IMR-90 (cell line): Measurements from ENCODE around the gene LUC7L. TPM values are rescaled to one million over a fixed set of nuclear protein-coding genes. Genes with fewer than 3 reads are reported as not detected.

Source experiments
- ATAC-seq: fragments of 200-7000 bp; cut with Tn5 transposase; 2 replicates; pipeline ENCODE4 v1.9.1; 2020; ENCODE audit warnings: low read depth, mild to moderate bottlenecking, moderate library complexity
- BruUV-seq: library from RNA; stranded (reverse); fragments of 400-500 nt; replicated peaks from 2 replicates; lab custom pipeline; 2021; lab: Mats Ljungman, UMichigan
- CTCF ChIA-PET: fragments of 300-600 bp; formaldehyde crosslinking; extraction: SDS; loops from one replicate; lab custom pipeline; 2021; ENCODE audit warnings: antibody characterized with exemption; lab: Yijun Ruan, JAX
- POLR2A ChIA-PET: fragments of 300-600 bp; sonication (Branson Sonifier 250); formaldehyde crosslinking; loops from one replicate; lab custom pipeline; 2022; ENCODE audit warnings: antibody characterized with exemption; ENCODE audit not compliant: unreplicated experiment; lab: Charles Lee
- DNase-seq: peaks from one replicate; pipeline ENCODE4 v3.0.0; 2013
- H2AFZ ChIP-seq: replicated peaks from 2 replicates; pipeline ENCODE3; 2013; ENCODE audit warnings: low read length, mild to moderate bottlenecking; ENCODE audit not compliant: poor library complexity
- H2AK5ac ChIP-seq: 2 replicates; pipeline ENCODE4 v1.6.1; 2013; ENCODE audit warnings: low read depth, low read length, inconsistent platforms
- H2AK9ac ChIP-seq: replicated peaks from 2 replicates; pipeline ENCODE3; 2013; ENCODE audit warnings: mild to moderate bottlenecking, low read depth, low read length, moderate library complexity; ENCODE audit not compliant: poor library complexity
- H2BK120ac ChIP-seq: 2 replicates; pipeline ENCODE4 v1.6.1; 2013; ENCODE audit warnings: low read depth, low read length, inconsistent platforms
- H2BK15ac ChIP-seq: 3 replicates; pipeline ENCODE4 v1.6.1; 2013; ENCODE audit warnings: low read depth, low read length, inconsistent platforms
- H2BK20ac ChIP-seq: 2 replicates; pipeline ENCODE4 v1.6.1; 2013; ENCODE audit warnings: low read depth, mild to moderate bottlenecking, inconsistent platforms, low read length, moderate library complexity
- H2BK5ac ChIP-seq: 2 replicates; pipeline ENCODE4 v1.6.1; 2013; ENCODE audit warnings: mild to moderate bottlenecking, low read depth, low read length, inconsistent platforms; ENCODE audit not compliant: poor library complexity, severe bottlenecking
- H3K14ac ChIP-seq: replicated peaks from 2 replicates; pipeline ENCODE4 v1.6.1; 2013; ENCODE audit warnings: low read depth, low read length, inconsistent platforms
- H3K18ac ChIP-seq: 2 replicates; pipeline ENCODE4 v1.6.1; 2013; ENCODE audit warnings: low read depth, low read length, control low read depth
- H3K23ac ChIP-seq: 2 replicates; pipeline ENCODE4 v1.6.1; 2013; ENCODE audit warnings: low read depth, low read length, inconsistent platforms
- H3K27ac ChIP-seq: 2 replicates; pipeline ENCODE4 v1.5.1; 2013; ENCODE audit warnings: mild to moderate bottlenecking, control low read depth, low read length; ENCODE audit not compliant: insufficient read depth
- H3K27me3 ChIP-seq: 2 replicates; pipeline ENCODE4 v1.6.1; 2013; ENCODE audit warnings: low read length; ENCODE audit not compliant: control insufficient read depth, insufficient read depth
- H3K36me3 ChIP-seq: 2 replicates; pipeline ENCODE4 v1.6.1; 2013; ENCODE audit warnings: low read length, mixed read lengths; ENCODE audit not compliant: control insufficient read depth, insufficient read depth
- H3K4ac ChIP-seq: 2 replicates; pipeline ENCODE4 v1.6.1; 2013; ENCODE audit warnings: low read depth, low read length, inconsistent platforms
- H3K4me1 ChIP-seq: 2 replicates; pipeline ENCODE4 v1.6.1; 2013; ENCODE audit warnings: low read length, mixed read lengths; ENCODE audit not compliant: control insufficient read depth, insufficient read depth
- H3K4me2 ChIP-seq: 2 replicates; pipeline ENCODE4 v1.6.1; 2013; ENCODE audit warnings: low read depth, mild to moderate bottlenecking, control low read depth, low read length, moderate library complexity
- H3K4me3 ChIP-seq: 2 replicates; pipeline ENCODE4 v1.5.1; 2013; ENCODE audit warnings: low read depth, mild to moderate bottlenecking, control low read depth, low read length, moderate library complexity; ENCODE audit not compliant: insufficient read depth
- H3K56ac ChIP-seq: 2 replicates; pipeline ENCODE4 v1.6.1; 2013; ENCODE audit warnings: low read length, inconsistent platforms; ENCODE audit not compliant: insufficient read depth; ENCODE audit errors: extremely low read depth
- H3K79me1 ChIP-seq, 2 experiments: 2 replicates each; pipeline ENCODE4 v1.6.1; 2013; ENCODE audit warnings: low read length in 2 of 2, inconsistent platforms in 1 of 2, low read depth in 1 of 2
- H3K9ac ChIP-seq: 2 replicates; pipeline ENCODE4 v1.6.1; 2013; ENCODE audit warnings: low read depth, low read length, control low read depth
- H3K9me1 ChIP-seq: 2 replicates; pipeline ENCODE4 v1.6.1; 2013; ENCODE audit warnings: low read length, inconsistent platforms; ENCODE audit not compliant: insufficient read depth
- H3K9me3 ChIP-seq: 2 replicates; pipeline ENCODE4 v1.6.1; 2013; ENCODE audit warnings: low read length; ENCODE audit not compliant: control insufficient read depth, insufficient read depth
- H4K20me1 ChIP-seq: 2 replicates; pipeline ENCODE4 v1.6.1; 2013; ENCODE audit warnings: low read length, inconsistent platforms; ENCODE audit not compliant: insufficient read depth
- H4K5ac ChIP-seq: 2 replicates; pipeline ENCODE4 v1.6.1; 2013; ENCODE audit warnings: mild to moderate bottlenecking, low read depth, low read length, control low read depth
- H4K8ac ChIP-seq, 2 experiments: 2 replicates each; pipeline ENCODE4 v1.6.1; 2013; ENCODE audit warnings: low read depth in 2 of 2, low read length in 2 of 2, control low read depth in 1 of 2, inconsistent platforms in 1 of 2
- H4K91ac ChIP-seq: 2 replicates; pipeline ENCODE4 v1.6.1; 2013; ENCODE audit warnings: low read depth, low read length, inconsistent platforms; ENCODE audit not compliant: insufficient read depth
- BHLHE40 ChIP-seq: fragments of 150-350 bp; IDR thresholded peaks from 2 replicates; pipeline ENCODE4 v1.6.1; 2016; ENCODE audit warnings: mild to moderate bottlenecking, low read depth, low read length
- CEBPB ChIP-seq: IDR thresholded peaks from 2 replicates; pipeline ENCODE4 v1.6.1; 2012; ENCODE audit warnings: low read depth, low read length, improper control_type of control experiment
- CHD1 ChIP-seq: IDR thresholded peaks from 2 replicates; pipeline ENCODE4 v1.6.1; 2012; ENCODE audit warnings: low read depth, low read length, improper control_type of control experiment
- FOS ChIP-seq: fragments of 150-350 bp; IDR thresholded peaks from 2 replicates; pipeline ENCODE4 v1.6.1; 2016; ENCODE audit warnings: low read depth, low read length
- MAFK ChIP-seq: IDR thresholded peaks from 2 replicates; pipeline ENCODE4 v1.6.1; 2012; ENCODE audit warnings: low read depth, low read length, improper control_type of control experiment
- MAZ ChIP-seq: IDR thresholded peaks from 2 replicates; pipeline ENCODE4 v1.6.1; 2012; ENCODE audit warnings: low read depth, mild to moderate bottlenecking, low read length, improper control_type of control experiment, moderate library complexity, borderline replicate concordance
- MXI1 ChIP-seq: IDR thresholded peaks from 2 replicates; pipeline ENCODE4 v1.6.1; 2012; ENCODE audit warnings: low read depth, mild to moderate bottlenecking, low read length, moderate library complexity, borderline replicate concordance
- NFE2L2 ChIP-seq: fragments of 150-350 bp; IDR thresholded peaks from 2 replicates; pipeline ENCODE4 v1.6.1; 2016; ENCODE audit warnings: low read depth, mild to moderate bottlenecking, low read length
- POLR2A ChIP-seq: IDR thresholded peaks from 2 replicates; pipeline ENCODE4 v1.6.1; 2012; ENCODE audit warnings: mild to moderate bottlenecking, low read depth, low read length
- RAD21 ChIP-seq: IDR thresholded peaks from 2 replicates; pipeline ENCODE4 v1.6.1; 2012; ENCODE audit warnings: low read length, improper control_type of control experiment
- RCOR1 ChIP-seq: IDR thresholded peaks from 2 replicates; pipeline ENCODE4 v1.6.1; 2012; ENCODE audit warnings: mild to moderate bottlenecking, low read length, improper control_type of control experiment; ENCODE audit not compliant: insufficient replicate concordance
- RFX5 ChIP-seq: IDR thresholded peaks from 2 replicates; pipeline ENCODE4 v1.8.0; 2012; ENCODE audit warnings: low read depth, mild to moderate bottlenecking, low read length, moderate library complexity
- SMC3 ChIP-seq: fragments of 150-350 bp; IDR thresholded peaks from 2 replicates; pipeline ENCODE4 v1.6.1; 2016; ENCODE audit warnings: low read depth, mild to moderate bottlenecking, antibody characterized with exemption, low read length, moderate library complexity
- WGBS, 2 experiments: methylation state at CpG; one replicate each; pipeline versions ENCODE4 v1.1.5 to v1.1.7; 2013; ENCODE audit warnings: missing lambda C conversion rate in 2 of 2; ENCODE audit not compliant: insufficient read length in 1 of 2; ENCODE audit errors: extremely low coverage in 2 of 2; 5-methylcytosine and 5-hydroxymethylcytosine counted together
- dilution Hi-C: fragments of 300-500 bp; cut with HindIII; formaldehyde crosslinking; loops from one replicate; pipeline ENCODE4 v1.14.3; 2018; ENCODE audit warnings: low sequenced_read_pairs; ENCODE audit not compliant: unreplicated experiment
- in situ Hi-C: fragments of 300-500 bp; cut with MboI; formaldehyde crosslinking; loops from 3 replicates; pipeline ENCODE4 v1.14.3; 2019; ENCODE audit warnings: low sequenced_read_pairs, inconsistent platforms, mixed read lengths
- intact Hi-C: fragments of 100-400 bp; cut with micrococcal nuclease; formaldehyde crosslinking; loops from 2 replicates; pipeline ENCODE4 v1.10.0; 2022
- polyA plus RNA-seq, 3 experiments: library from polyadenylated mRNA; depleted of rRNA; stranded (reverse); fragments of >200 nt; gene quantifications; 2 replicates each; pipeline ENCODE4 v1.2.3, GENCODE V29; 2012; ENCODE audit warnings: low replicate concordance in 1 of 3
- total RNA-seq: library from RNA; depleted of rRNA; stranded (reverse); fragments of >200 nt; gene quantifications from 2 replicates; pipeline ENCODE4 v1.2.3, GENCODE V29; 2012
- TF ChIP-seq, protein P1 (sequence below): conservative IDR thresholded peaks from 2 replicates; pipeline ENCODE4 v1.5.1; 2012; ENCODE audit warnings: mild to moderate bottlenecking, low read depth, low read length, improper control_type of control experiment
- TF ChIP-seq, protein P2 (sequence below): fragments of 150-350 bp; IDR thresholded peaks from 2 replicates; pipeline ENCODE4 v1.6.1; 2017; ENCODE audit warnings: mild to moderate bottlenecking, antibody characterized with exemption, low read length, low read depth
- TF ChIP-seq, protein P3 (sequence below): fragments of 150-350 bp; IDR thresholded peaks from 2 replicates; pipeline ENCODE4 v1.6.1; 2016; ENCODE audit warnings: low read depth, mild to moderate bottlenecking, low read length, moderate library complexity, borderline replicate concordance

The LUC7L gene
- total and polyA plus RNA-seq, 2 of the 4 experiments (the other 2 are of a cell fraction): 21.5 to 55.6 TPM

DNA sequence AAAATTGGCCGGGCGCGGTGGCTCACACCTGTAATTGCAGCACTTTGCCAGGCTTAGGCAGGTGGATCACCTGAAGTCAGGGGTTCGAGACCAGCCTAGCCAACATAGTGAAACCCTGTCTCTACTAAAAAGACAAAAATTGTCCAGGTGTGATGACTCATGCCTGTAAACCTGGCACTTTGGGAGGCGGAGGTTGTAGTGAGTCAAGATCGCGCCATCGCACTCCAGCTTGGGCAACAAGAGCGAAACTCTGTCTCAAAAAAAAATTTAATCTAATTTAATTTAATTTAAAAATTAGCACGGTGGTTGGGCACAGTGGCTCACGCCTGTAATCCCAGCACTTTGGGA, 50.6 kb downstream of the LUC7L start:
- Histone ChIP-seq H2AK9ac (no peak overlapping the region), H3K4me3 (no peak overlapping the region), H4K8ac (no peak overlapping the region), H4K91ac (no peak overlapping the region), H3K14ac (no peak overlapping the region), H2BK5ac (no peak overlapping the region), H3K27ac (no peak overlapping the region), H2AFZ (no peak overlapping the region), H3K36me3 (no peaks in the 10 kb centered on the region), H3K9me1 (no peaks in the 10 kb centered on the region), H4K20me1 (peaks cover 18% of the 10 kb centered on the region), H3K27me3 (peaks cover 40% of the 10 kb centered on the region), H3K9ac (no peak overlapping the region), H2AK5ac (no peak overlapping the region), H3K4me1 (peaks cover 5% of the 10 kb centered on the region; the same call in 1 of the 2 replicates), H3K79me1 (no peaks in the 10 kb centered on the region), H3K9me3 (0 out of 2 replicates have a peak, but pooled peaks cover 2% of the 10 kb centered on the region), H4K5ac (no peak overlapping the region), H2BK20ac (no peak overlapping the region), H3K4ac (no peak overlapping the region), H2BK120ac (no peak overlapping the region), H3K56ac (no peak overlapping the region), H3K4me2 (no peak overlapping the region), H3K18ac (no peak overlapping the region), H3K23ac (no peak overlapping the region), H2BK15ac (no peak overlapping the region)
- no peak for ATAC-seq
- POLR2A ChIA-PET: no interaction called here
- dilution Hi-C loops: no loop called here
- intact Hi-C loops: no loop called here
- no TSS peak for BruUV-seq
- in situ Hi-C loops: no loop called here
- CTCF ChIA-PET: no interaction called here
- DNase-seq: no peak
- TF ChIP-seq SMC3 (no peak), CEBPB (no peak), NFE2L2 (no peak), RCOR1 (no peak), RFX5 (no peak), RAD21 (no peak), POLR2A (no peak), MXI1 (no peak), CHD1 (no peak), MAFK (no peak), FOS (no peak), BHLHE40 (no peak), MAZ (no peak)
- TF ChIP-seq, protein P1, sequence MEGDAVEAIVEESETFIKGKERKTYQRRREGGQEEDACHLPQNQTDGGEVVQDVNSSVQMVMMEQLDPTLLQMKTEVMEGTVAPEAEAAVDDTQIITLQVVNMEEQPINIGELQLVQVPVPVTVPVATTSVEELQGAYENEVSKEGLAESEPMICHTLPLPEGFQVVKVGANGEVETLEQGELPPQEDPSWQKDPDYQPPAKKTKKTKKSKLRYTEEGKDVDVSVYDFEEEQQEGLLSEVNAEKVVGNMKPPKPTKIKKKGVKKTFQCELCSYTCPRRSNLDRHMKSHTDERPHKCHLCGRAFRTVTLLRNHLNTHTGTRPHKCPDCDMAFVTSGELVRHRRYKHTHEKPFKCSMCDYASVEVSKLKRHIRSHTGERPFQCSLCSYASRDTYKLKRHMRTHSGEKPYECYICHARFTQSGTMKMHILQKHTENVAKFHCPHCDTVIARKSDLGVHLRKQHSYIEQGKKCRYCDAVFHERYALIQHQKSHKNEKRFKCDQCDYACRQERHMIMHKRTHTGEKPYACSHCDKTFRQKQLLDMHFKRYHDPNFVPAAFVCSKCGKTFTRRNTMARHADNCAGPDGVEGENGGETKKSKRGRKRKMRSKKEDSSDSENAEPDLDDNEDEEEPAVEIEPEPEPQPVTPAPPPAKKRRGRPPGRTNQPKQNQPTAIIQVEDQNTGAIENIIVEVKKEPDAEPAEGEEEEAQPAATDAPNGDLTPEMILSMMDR: no peak
- TF ChIP-seq, protein P2, sequence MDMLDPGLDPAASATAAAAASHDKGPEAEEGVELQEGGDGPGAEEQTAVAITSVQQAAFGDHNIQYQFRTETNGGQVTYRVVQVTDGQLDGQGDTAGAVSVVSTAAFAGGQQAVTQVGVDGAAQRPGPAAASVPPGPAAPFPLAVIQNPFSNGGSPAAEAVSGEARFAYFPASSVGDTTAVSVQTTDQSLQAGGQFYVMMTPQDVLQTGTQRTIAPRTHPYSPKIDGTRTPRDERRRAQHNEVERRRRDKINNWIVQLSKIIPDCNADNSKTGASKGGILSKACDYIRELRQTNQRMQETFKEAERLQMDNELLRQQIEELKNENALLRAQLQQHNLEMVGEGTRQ: no peak
- TF ChIP-seq, protein P3, sequence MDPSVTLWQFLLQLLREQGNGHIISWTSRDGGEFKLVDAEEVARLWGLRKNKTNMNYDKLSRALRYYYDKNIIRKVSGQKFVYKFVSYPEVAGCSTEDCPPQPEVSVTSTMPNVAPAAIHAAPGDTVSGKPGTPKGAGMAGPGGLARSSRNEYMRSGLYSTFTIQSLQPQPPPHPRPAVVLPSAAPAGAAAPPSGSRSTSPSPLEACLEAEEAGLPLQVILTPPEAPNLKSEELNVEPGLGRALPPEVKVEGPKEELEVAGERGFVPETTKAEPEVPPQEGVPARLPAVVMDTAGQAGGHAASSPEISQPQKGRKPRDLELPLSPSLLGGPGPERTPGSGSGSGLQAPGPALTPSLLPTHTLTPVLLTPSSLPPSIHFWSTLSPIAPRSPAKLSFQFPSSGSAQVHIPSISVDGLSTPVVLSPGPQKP: no peak
- WGBS, 2 experiments: no CpG with 5 or more reads among the region's 11 CpGs
